Lower leg skin (tissue), 4 donors: ENCODE data around the gene ORC3. TPM values are rescaled to one million over a fixed set of nuclear protein-coding genes. Genes with fewer than 3 reads are reported as not detected.

Experiments used
- DNase-seq, 2 donors: peaks; one replicate each; pipeline ENCODE4 v3.0.0-alpha.2; 2019; ENCODE audit warnings: low spot score in 2 of 2
- H3K4me3 ChIP-seq: fragments of 200-600 bp; sonication (generic); 2 replicates; pipeline ENCODE4 v1.5.1; 2017; ENCODE audit warnings: mild to moderate bottlenecking, low read depth; ENCODE audit not compliant: poor library complexity, severe bottlenecking
- CTCF ChIP-seq, 3 donors: fragments of 450-650 bp; IDR thresholded peaks; one replicate each; pipeline ENCODE4 v1.5.1; 2016; ENCODE audit warnings: antibody characterized with exemption in 3 of 3, mild to moderate bottlenecking in 3 of 3, moderate library complexity in 2 of 3
- POLR2A ChIP-seq, 2 donors: fragments of 450-650 bp; IDR thresholded peaks; one replicate each; pipeline ENCODE4 v1.6.1; 2016 to 2017; ENCODE audit warnings: antibody characterized with exemption in 2 of 2, mild to moderate bottlenecking in 1 of 2, moderate library complexity in 1 of 2
- WGBS, 2 donors: methylation state at CpG; one replicate each; pipeline ENCODE4 v1.1.5; 2018; 5-methylcytosine and 5-hydroxymethylcytosine counted together
- intact Hi-C: fragments of 100-400 bp; cut with DNase I; formaldehyde crosslinking; loops from one replicate; pipeline ENCODE4 v1.15.0; 2023; ENCODE audit warnings: low total_unique reads
- total RNA-seq, 4 donors: library from RNA; depleted of rRNA; stranded (reverse); fragments of >200 nt; gene quantifications; one replicate each; pipeline ENCODE4 v1.1.0, GENCODE V29; 2016

ORC3 gene
- total RNA-seq, 4 donors from 2014 or later = 9.9 to 19.1 (median 12.7) TPM

DNA sequence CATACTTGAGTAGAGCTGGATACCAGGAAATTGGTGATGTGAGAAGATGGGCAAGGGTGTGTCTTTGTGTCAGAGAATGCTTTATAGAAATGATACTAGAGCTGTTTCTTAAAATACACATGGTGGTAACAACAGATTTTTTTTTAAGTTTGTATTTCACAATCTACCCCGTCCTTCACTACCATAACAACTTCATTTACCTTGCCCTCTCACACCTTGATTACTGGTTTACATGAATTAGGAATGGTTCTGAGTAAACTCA lies 45.5 kb upstream of the ORC3 start:
- no peak for DNase-seq
- intact Hi-C loops = no loop called here
- TF ChIP-seq POLR2A (IDR thresholded peaks at IDR 0.05) (no peak), CTCF (IDR thresholded peaks at IDR 0.05) (no peak)
- 77 to 82% methylated on average over 1 of the region's 1 CpG for WGBS, 2 donors
- no peak overlapping the region for H3K4me3 ChIP-seq

DNA sequence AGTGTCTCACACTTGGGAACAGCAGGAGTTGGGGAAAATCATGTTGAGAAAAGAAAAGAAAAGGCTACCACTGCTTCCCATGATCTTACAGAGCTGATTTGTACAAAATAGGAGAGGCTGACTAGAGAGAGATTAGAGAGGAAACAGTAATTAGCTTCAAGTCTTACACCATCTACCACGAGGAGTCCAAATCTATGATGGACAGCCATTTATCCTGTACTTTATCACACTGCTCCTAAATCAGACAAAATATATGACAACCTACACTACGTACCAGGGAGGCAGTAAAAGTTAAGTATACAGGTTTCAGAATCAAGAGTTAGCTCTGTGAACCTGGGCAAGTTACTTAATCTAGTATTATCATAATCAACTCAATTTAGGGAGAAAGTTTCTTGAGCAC lies 38.1 kb upstream of the ORC3 start:
- DNase-seq = no peak
- no peak overlapping the region for H3K4me3 ChIP-seq
- TF ChIP-seq POLR2A (IDR thresholded peaks at IDR 0.05) = no peak
- no peak for TF ChIP-seq CTCF (IDR thresholded peaks at IDR 0.05)
- intact Hi-C loops = no loop called here
- 78 to 79% methylated on average over 2 of the region's 2 CpGs for WGBS, 2 donors

GRCh38 chr6:87553159-87553765 lies 36.7 kb upstream of the ORC3 start:
- H3K4me3 ChIP-seq = no peak overlapping the region
- 84 to 98% methylated on average over 4 of the region's 4 CpGs for WGBS, 2 donors
- no peak for DNase-seq
- intact Hi-C loops = no loop called here
- TF ChIP-seq POLR2A (IDR thresholded peaks at IDR 0.05) (no peak), CTCF (IDR thresholded peaks at IDR 0.05) (no peak)

GRCh38 chr6:87555506-87555905 lies 34.4 kb upstream of the ORC3 start:
- no peak for DNase-seq
- H3K4me3 ChIP-seq = no peak overlapping the region
- intact Hi-C loops = no loop called here
- TF ChIP-seq CTCF (IDR thresholded peaks at IDR 0.05) (no peak), POLR2A (IDR thresholded peaks at IDR 0.05) (no peak)

DNA sequence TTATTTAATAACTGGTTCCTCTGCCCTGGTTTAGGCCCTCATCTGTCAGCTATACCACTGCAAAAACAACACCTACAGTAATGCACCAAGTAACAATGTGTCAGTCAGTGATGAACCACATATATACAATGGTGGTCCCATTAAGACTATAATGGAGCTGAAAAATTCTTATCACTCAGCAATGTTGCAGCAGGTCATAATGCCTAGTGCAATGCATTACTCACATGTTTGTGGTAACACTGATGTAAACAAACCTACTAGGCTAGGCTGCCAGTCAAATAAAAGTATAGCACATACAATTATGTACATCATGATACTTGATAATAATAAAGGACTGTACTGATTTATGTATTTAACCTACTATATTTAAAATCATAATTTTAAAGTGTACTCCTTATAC lies 31.5 kb upstream of the ORC3 start:
- no peak for DNase-seq

More for the DNA sequence above, 31.5 kb upstream of the ORC3 start:
- intact Hi-C loops = no loop called here
- H3K4me3 ChIP-seq = no peak overlapping the region
- TF ChIP-seq CTCF (IDR thresholded peaks at IDR 0.05) (no peak), POLR2A (IDR thresholded peaks at IDR 0.05) (no peak)
